ENCODE measurements around the gene TAC4.

Gene TAC4

DNA sequence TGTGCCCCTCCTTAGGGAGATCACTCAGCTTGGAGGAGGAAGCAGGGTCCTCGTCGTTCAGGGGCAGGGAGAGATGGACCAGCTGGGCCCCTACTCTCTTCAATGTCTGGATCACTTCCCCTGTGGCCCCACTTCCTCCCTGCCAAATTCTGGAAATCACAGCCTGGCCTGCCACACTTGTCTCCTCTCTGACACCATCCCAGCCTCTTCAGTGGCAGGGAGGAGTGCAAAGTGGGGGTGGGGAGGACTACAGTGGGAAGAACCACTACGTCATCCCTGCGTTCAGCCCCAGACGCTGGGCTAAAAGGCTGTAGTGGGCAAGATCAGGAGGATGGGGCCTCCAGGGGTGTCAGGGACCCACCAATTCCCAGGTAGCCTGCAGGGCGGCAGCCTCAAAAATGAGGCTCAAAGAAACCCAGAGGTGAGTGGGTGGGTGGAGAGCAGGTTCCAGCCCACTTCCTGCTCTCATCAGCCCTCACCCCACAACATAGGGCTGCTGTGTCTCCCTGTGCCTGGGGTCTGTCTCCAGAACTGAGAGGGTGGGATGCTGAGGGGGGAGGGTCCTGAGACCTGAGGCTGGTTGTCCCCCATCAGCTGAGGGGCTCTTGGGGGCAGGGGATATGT is 25.0 kb upstream of the TAC4 start:
- DNase-seq: no peak

DNA sequence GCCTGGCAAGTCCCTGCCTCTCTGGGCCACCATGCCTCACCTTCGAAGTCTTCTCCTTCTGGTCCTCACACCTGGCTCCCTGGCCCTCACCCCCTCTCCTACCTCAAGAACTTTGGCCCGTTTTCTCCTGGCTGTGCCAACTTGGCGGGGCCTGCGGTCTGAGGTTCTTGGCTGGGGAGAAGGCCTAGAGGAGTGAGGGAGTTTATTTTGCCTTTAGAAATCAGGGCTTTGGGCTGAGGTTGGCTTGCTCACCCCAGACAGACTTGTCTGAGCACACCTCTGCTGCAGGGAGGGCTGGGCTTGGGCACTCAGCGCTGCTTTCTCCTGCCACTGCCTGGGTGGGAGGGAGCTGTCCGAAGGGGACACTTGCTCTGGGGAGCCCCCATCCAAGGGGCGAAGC is 23.3 kb upstream of the TAC4 start:
- DNase-seq: no peak

DNA sequence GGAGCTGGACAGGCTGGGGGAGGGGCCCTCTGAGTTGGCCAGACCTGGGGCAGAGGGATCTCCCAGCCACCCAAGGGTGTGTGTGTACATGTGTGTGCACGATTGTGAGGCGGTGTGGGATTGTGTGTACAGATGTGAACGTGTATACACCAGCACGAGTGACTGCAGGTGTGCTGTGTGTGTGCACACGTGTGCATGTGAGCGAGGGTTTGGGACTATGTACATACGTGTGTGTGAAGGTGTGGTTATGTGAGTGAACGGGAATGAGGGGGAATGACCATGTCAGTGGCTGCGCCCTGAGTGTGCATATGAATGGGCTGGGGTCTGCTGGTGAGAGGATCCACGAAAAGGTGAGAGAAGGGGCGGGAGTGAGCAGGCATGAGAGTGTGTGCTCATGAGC is 22.4 kb upstream of the TAC4 start:
- DNase-seq: no peak

DNA sequence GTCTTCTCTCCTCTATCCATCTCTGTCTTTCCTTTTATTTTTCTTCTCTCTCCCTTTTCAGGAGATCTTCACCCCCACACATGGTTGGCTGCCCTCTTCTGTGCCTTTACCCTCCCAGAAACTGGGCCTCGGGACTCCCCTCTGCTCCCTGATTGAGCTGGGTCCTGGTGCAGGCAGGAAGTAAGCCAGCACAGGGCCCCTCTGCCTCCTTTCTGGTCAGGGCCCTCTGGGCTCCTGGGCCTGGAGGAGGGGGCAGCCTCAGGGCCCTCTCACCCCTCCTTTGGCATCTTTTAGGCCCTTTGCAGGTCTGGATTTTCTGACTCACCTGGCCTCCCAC is 21.1 kb upstream of the TAC4 start:
- no peak for DNase-seq

DNA sequence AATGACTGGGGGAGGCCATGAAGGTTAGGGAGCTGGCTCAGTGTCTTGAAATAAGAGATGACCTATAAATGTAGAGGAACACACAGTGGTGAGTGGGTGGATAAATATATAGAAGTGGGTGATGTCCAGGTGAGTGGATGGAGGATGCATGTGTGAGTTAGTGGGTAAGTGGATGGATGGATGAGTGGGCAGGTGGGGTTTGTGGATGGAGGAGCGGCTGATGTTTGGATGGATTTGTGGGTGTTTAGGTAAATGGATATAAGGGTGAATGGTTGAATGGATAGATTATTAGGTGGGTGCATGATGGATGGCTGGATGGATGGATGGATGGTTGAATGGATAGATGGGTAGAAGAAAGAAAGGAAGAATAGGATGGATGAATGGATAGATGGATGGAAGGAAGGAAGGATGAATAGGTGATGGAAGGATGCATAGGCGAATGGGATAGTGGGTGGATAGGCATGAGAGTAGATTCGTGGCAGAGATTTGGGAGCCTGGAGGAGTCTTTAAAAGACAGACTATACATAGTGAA is 19.1 kb upstream of the TAC4 start:
- DNase-seq: no peak

DNA sequence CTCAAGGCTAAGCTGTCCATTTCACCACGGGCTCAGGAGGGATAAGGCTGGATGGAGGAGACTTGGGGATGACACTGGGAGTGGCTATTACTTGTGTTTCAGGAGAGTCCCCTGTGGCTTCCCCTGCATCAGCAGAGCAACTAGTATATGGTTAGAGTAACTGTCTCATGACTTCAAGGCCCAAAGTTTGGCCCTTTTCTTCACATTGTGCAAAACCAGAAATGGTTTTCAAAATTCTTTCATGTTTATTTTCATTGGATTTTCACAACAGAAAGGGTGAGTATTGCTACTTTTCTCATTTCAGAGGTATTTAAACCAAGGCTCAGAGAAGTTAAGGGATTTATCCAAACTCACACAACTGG is 18.1 kb upstream of the TAC4 start:
- no peak for DNase-seq

DNA sequence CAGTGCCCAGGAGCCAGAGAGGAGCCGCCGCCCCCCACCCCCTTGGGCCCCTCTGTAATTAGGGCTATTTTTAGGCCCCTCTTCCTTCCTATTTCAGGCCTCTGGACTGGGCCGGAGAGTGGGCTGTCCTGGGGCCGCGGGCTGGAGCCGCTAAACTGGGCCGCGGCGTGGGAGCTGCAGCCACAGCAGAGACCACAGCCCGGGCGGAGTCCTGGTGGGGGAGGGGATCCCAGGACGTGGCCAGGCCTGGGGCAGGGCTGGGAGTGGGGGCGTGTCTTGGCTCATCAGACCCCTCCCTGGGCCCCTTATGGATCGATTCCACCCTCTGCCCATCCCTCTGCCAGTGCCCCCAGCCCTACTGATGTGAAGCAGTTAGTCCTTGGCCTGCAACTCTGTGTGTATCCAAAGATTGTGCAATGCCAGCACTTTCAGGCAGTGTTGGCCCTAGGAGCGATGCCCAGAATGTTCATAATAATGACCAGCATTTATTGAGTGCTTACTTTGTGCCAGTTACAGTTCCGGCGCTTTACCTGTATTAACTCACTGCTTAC is 15.0 kb upstream of the TAC4 start:
- no peak for DNase-seq

DNA sequence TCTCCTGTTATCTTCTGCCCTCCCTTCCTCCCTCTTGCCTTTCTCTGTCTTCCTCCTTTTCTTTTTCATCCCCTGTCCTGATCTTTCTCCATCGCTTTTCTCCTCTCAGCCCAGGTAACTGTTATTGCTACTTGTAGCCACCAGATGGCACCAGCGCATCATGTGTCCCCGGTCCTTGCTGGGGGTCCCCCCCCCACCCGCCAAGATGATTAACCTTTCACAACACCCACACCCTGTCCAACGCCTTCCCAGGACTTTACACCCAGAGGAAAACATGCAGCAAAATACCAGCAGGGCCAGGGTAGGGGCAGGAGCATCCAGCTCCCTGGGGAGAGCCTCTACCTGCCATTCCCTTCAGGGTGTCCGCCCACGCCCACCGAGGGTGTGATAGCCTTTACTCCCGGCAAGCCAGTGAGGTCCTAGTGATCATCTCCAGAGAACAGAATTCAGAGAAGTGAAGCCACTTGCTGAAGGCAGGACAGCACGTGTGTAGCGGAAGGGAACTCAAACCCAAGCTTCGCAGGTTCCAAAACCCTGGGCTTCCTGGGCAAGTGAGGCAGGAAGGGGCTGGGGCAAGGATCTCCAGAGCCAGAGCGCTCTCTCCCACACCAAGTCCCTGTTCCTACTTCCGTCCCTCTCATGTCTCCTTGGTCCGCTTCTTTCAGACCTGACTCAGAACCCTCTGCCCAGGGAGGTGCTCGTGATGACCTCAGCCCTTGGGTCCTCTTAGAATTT is 13.4 kb upstream of the TAC4 start:
- peak; percentile 14 to 31 for DNase-seq

DNA sequence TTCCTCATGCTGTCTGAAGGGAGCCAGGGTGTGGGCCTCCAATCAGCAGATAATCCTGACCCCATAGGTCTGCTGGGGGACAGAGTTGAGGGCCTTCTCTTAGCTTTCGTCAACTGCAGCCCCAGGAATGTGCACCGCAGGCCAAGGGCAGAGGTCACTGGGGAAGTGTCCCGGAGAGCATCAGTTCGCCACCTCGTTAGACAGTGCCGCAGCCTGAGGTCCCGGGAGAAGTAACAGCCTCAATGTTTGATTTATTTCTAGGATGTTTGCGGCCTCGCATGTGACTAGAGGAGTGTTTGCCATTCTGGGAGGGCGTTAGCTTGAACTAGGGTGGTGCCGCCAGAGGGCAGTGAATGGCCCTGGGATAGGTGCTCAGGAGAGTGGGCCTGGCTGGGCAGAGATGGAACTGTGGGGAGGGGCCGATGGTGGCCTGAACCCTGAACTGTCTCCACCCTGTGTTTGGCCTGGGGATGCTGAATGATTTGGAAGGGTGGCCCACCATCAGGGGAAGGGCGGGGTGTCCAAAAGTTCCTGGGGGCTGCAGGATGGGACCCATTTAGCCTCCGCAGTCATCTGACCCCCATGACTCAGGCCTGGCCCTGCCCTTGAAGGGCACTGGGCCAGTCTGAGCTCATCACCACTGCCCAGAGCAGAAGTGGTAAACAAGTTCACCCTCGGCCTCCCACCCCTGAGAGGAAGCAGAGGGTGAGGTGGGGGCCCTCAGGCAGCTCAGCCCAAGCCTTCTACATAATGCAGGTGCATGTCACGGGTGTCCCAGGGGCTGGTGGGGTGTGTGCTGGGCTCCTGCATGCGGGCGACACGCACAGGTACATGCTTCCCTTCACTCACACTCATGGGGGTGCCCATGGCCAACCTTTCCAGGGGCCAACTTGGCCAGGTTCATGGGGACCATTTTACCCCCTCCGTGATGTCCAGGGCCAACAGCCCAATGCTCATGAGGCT is 12.4 kb upstream of the TAC4 start:
- DNase-seq: no peak

DNA sequence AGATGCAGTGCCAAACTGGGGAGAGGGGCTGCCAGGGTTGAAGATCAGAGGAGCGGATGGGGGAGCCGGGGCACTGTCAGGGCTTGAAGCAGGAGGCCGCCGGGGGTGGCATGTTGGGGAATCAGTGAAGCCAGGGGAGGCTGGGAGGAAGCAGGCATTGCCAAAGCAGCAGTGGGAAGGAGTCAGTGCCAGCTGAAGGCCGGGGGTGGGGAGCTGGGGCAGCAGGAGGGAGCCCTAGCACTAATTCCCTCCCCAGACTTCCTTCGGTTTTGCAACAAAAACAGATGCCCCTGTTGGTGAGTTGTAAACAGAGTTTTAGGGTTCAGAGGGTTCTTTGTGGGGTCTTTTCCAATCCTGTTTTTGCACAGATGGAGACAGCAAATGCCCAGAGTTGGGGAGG is 10.9 kb upstream of the TAC4 start:
- no peak for DNase-seq

DNA sequence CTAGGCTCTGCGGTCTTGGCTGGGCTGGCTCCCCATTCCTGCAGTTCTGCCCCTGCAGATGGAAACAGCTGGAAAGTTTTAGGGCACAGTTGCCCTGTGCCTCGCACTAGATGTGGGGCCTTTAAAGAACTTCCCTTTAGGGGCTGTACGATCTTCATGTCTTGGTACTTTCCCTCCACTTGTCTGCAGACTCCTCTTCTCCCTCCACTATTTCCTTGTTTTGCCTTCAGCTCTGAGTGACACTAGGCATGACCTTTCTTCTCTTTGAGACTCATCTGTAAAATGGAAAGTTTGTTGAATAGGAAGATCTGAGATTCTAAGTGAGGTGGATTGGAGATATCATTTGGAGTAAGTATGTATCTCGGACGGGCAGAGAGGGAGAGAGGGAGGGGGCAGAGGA is 6.3 kb upstream of the TAC4 start:
- no peak for DNase-seq

DNA sequence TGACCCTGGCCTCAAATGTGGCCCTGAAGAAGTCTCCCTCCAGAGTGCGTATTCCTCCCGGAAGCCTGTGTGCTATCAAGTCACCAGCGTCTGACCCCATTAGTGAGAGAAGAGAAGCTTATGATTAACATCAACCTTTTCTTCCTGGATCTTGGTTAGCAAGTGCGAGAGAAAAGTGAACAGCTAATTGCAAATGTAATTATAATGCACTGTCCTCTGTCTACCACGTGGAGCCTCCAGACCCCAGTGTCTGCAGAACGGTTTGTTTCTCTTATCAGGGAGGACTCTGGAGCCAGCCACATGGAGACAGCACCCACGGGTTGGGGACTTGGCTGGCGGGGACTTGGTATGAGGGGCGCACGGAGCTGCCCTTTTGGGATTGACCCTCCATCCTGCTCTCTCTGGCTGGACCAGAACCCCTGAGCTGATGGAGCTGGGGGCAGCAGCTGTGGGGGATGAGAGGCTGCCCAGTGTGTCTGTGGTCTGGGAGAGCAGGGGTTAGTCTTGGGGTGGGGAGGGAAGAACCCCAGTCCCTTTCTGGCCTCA is 5.7 kb upstream of the TAC4 start:
- DNase-seq: no peak

DNA sequence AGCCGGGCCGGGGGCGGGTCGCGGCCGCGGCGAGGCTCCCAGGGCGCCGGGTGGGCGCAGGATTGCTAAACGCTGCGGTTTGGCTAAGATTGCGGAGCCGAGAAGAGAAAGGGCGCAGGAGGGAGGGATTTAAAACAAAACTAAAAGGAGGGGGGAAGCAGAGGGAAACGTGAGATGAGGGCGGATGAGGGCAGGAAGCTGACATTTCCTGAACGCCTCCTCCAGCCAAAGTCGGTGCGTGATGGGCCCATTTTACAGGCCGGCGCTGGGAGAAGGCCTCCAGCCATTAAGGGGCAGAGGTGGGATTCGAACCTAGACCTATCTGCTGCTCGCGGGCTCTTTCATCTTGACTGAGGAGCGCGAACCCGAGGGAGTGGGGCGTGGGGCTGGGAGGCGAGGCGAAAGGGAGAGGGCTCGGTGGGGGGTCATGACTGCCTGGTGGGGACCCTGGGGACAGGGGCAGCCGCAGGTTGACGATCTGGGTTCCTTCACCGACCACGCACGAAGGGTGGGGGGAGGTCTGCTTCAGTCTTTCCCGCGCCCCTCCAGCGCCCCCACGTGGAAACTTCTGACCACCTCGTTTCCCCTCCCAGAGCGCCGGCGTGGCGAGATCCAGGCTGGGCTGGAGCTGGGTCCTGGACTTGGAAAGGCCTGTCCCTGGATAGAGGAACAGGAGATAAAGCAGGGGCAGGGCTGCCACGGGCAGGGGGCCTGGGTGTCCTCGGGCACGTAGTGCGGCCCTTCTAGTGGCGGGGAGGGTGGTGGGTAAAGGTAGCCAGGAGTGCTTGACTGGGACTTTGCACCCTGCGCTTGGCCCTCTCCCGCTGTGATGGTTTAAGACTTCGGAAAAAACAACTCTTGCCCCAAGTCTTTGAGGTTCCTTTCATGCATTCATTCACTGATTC is 3.8 kb upstream of the TAC4 start:
- DNase-seq: peak; percentile 32 to 46

DNA sequence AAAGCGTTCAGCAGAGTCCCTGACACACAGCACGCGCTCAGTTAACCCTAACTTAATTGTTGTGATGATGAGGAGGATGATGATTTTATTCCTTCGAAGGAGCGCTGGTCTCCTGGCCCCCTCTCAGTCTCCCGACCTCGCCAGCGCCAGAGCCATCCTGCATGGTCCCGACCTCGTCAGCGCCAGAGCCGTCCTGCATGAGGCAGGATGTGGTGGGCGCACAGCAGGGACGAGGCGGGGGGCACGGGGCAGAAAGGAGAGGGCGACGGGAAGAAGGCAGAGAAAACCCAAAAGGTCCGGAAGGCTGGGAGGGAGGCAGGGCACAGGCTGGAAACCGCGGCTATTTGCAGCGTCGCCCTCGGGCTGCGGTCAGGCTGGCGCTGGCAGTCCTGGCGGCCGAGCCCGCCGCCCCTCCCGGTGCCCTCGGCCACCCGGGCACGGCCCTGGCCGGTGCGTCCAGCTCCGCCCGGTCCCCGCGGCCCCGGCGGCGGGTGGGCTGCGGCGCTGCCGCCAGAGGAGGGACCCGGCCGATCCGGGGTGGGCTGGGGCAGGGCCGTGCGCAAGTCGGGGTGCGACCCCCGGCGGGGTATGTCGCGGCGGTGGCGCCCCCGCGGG is 3.0 kb upstream of the TAC4 start:
- DNase-seq: no peak

DNA sequence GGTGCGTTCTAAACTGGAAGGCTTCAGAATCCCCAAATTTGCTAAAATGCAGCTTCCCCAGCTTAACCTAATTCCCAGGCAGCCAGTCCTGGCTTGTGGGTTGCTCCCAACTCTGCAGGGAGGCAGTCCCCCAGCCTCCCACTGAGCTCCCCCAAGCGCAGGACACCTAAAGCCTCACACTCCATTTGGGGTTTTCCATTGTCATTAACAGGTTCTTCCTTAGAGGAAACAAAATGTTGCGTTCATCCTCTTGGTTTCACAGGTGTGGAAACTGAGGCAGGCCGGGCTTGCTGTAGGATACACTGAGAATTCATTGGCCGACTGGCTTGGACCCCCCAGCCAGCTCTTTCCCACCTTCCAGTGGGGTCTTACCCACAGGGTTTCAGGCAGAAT is 2.3 kb upstream of the TAC4 start:
- no peak for DNase-seq

DNA sequence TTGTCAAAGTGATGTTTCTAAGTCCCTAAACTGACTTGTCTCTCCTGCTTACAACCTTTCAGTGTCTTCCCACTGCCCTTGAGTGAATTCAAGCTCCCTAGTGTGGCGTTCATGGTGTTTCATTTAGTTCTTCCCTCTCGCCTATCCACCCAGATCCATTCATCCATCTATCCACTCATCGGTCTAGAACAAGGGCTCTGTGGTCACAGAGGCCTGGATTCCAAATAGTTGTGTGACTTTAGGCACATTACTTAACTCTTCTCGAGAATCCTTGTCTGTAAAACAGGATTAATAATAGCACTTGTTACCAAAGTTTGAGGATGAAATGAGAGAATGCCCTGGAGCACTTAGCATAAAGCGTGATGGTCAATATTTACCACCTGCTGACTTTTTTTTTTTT is 870 bp upstream of the TAC4 start:
- DNase-seq: no peak

DNA sequence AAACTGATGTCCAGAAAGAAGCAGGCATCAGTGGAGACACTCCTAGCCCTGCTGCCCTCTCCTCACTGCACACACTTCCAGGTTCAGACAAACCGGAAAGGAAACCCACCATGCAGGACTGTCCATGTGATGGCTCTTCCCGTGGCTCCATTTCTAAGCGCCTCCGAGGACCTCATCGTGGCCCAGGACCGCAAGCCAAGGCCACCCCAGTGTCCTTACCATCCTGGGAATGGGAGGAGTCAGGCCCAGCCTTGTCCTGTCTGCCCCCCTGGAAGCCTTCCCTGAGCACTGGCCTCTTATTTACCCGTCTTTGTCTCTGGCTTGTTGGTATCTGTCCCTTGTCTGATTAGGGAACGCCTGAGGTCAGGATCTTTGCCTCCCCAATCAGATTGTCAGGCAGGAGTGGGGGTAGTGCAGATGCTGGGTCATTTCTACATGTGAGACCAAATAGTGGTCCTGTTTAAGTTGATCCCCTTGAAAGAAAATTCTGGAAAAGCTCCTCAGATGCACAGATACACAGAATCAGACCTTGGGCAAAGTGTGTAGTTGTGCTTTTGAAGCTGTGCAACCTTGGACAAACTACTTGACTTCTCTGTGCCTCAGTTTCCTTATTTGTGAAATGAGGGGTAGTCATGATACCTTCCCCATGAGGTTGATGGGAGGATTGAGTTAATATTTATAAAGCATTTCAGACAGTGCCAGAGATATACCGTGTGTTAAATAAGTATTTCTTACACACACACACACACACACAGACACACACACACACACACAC is 744 bp downstream of the TAC4 start:
- no peak for DNase-seq

DNA sequence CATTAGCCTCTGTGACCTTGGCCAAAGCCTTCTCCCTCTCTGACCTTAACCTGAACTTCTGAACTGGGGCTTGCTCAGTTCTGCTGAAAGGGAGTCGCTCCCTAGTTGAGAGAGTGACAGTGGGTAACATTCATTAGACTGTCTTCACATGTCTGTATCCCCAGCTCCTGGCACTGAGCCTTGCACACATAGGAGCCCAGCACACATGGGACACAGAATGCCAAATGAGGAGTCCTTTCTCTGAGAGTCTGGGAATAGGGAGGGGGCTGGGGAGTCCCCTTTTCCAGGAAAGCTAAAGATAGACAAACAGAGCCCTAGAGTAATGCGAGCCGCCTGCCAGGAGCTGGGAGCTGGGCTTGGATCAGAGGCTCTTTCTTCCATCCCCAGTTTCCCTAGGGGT is 2.5 kb downstream of the TAC4 start:
- no peak for DNase-seq

DNA sequence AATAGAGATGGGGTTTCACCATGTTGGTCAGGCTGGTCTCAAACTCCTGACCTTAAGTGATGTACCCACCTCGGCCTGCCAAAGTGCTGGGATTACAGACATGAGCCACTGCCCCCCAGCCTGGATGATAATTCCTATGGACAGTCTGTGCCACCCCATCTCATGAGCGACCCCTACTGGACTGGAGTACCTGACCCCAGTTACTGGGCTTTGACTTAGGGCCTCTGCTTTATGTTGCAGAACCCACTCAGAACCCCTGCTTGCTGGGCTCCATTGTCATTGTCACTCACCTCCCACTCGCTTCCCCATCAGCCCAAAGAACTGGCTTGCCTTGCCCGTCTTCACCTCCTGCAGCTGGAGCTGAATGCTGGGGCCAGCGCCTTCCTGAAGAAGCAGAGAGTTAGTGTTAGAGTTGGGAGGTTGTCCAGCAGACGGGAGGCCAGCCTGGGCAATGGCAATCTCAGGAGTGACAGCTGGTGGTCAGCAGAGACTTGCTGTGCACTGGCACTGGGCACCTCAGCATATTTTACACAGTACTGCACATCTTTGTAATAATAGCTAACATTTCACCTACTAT is 4.0 kb downstream of the TAC4 start:
- no peak for DNase-seq

DNA sequence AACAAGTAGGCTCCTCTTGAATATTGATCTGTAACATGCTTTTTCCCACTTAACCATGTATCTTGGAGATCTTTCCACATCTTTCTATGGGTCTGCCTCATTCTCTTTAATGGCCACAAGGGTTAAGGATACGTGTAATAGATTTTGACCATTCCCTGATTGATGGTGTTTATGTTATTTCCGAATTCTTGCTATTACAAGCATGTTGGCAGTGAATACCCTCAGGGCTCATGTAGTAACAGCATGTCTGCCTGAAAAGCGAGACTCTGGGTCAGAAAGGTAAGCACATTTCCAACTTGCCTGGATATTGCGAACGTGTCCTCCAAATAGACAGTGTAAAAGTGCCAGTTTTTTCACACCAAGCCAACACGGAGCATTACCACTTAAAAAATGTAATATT is 5.0 kb downstream of the TAC4 start:
- no peak for DNase-seq

Data from NCI-H2081 (cell line).